IPS DF 4.7 (cell line): Measurements from ENCODE around the gene CCDC73.
"Not testable (repeated sequence)": the region's sequence is repeated elsewhere in the genome, so short reads cannot be mapped to it uniquely, and the experiment has no call there.

Experiments used
- DNase-seq: peaks from one replicate; pipeline ENCODE4 v3.0.0-alpha.2; 2013; ENCODE audit warnings: low spot score; ENCODE audit errors: extremely low read depth

The CCDC73 gene

GRCh38 chr11:32705309-32706033 is 89.0 kb downstream of the CCDC73 start:
- no peak for DNase-seq

- DNase-seq: no peak
Measured at GRCh38 chr11:32704775-32705174, 89.7 kb downstream of the CCDC73 start.

- DNase-seq: no peak
Measured at GRCh38 chr11:32704261-32704660, 90.2 kb downstream of the CCDC73 start.

GRCh38 chr11:32701616-32702015 is 92.8 kb downstream of the CCDC73 start:
- no peak for DNase-seq

- no peak for DNase-seq
Measured at GRCh38 chr11:32698579-32698978, 95.9 kb downstream of the CCDC73 start.

GRCh38 chr11:32671051-32671450 is 123.4 kb downstream of the CCDC73 start:
- DNase-seq: no peak

GRCh38 chr11:32659672-32660071 is 134.8 kb downstream of the CCDC73 start:
- DNase-seq: no peak

GRCh38 chr11:32658639-32659406 is 135.6 kb downstream of the CCDC73 start:
- no peak for DNase-seq

- no peak for DNase-seq
Measured at GRCh38 chr11:32643526-32643925, 150.9 kb downstream of the CCDC73 start.

- DNase-seq: no peak
Measured at GRCh38 chr11:32641361-32641760, 153.1 kb downstream of the CCDC73 start.

- no peak for DNase-seq
Measured at GRCh38 chr11:32635819-32636218, 158.6 kb downstream of the CCDC73 start.

- no peak for DNase-seq
Measured at GRCh38 chr11:32630844-32631243, 163.6 kb downstream of the CCDC73 start.

GRCh38 chr11:32616903-32617302 is 177.6 kb downstream of the CCDC73 start:
- DNase-seq: no peak

GRCh38 chr11:32615422-32615821 is 179.0 kb downstream of the CCDC73 start:
- DNase-seq: no peak

- no peak for DNase-seq
Measured at GRCh38 chr11:32613500-32614151, 180.8 kb downstream of the CCDC73 start.

- no peak for DNase-seq
Measured at GRCh38 chr11:32610797-32611352, 183.6 kb downstream of the CCDC73 start.

GRCh38 chr11:32608826-32609225 is 185.6 kb downstream of the CCDC73 start:
- DNase-seq: not testable (repeated sequence)

GRCh38 chr11:32606220-32606619 is 188.2 kb downstream of the CCDC73 start:
- no peak for DNase-seq

GRCh38 chr11:32602657-32603415 is 191.6 kb downstream of the CCDC73 start:
- DNase-seq: no peak

GRCh38 chr11:32597921-32598320 is 196.5 kb downstream of the CCDC73 start:
- DNase-seq: no peak

- DNase-seq: not testable (repeated sequence)
Measured at GRCh38 chr11:32596114-32596513, 198.3 kb downstream of the CCDC73 start.
